Measurements from ENCODE around the gene GRIN2B. TPM values are rescaled to one million over a fixed set of nuclear protein-coding genes. Genes with fewer than 3 reads are reported as not detected.

GRIN2B gene
- total RNA-seq, 1 donor from 2014 or later = under 0.01 TPM

DNA sequence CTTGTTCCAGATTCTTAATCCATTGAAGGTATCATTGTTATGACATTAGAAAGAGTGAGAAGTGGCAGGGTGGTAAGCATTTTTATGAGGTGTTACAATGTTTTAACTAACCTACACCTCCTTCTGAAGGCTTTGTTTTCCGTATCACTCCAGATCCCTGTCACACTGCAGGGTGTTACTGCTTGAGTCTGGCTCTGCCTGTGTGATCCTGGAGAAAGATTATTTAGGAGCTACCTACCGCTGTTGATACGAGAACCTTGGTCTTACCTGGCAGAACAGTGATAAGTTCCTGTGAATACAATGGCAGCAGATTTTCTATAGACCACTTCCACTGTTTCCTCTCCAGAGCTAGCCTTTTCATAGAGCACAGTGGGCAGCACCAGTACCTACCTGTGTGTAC, 36.2 kb downstream of the GRIN2B start:
- Histone ChIP-seq H3K36me3 (ENCODE audit: control insufficient read depth, insufficient read depth, low read length) (no peaks in the 10 kb centered on the region), H3K27me3 (ENCODE audit: control insufficient read depth, insufficient read depth, low read length) (no peaks in the 10 kb centered on the region), H3K4me3 (ENCODE audit: low read depth, low read length) (no peak overlapping the region)
- no peak for DNase-seq (ENCODE audit: low read depth)
- FAIRE-seq = no peak
- TF ChIP-seq, protein P1, sequence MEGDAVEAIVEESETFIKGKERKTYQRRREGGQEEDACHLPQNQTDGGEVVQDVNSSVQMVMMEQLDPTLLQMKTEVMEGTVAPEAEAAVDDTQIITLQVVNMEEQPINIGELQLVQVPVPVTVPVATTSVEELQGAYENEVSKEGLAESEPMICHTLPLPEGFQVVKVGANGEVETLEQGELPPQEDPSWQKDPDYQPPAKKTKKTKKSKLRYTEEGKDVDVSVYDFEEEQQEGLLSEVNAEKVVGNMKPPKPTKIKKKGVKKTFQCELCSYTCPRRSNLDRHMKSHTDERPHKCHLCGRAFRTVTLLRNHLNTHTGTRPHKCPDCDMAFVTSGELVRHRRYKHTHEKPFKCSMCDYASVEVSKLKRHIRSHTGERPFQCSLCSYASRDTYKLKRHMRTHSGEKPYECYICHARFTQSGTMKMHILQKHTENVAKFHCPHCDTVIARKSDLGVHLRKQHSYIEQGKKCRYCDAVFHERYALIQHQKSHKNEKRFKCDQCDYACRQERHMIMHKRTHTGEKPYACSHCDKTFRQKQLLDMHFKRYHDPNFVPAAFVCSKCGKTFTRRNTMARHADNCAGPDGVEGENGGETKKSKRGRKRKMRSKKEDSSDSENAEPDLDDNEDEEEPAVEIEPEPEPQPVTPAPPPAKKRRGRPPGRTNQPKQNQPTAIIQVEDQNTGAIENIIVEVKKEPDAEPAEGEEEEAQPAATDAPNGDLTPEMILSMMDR (IDR thresholded peaks at IDR 0.05; ENCODE audit: insufficient read depth, low read length, severe bottlenecking) = no peak

DNA sequence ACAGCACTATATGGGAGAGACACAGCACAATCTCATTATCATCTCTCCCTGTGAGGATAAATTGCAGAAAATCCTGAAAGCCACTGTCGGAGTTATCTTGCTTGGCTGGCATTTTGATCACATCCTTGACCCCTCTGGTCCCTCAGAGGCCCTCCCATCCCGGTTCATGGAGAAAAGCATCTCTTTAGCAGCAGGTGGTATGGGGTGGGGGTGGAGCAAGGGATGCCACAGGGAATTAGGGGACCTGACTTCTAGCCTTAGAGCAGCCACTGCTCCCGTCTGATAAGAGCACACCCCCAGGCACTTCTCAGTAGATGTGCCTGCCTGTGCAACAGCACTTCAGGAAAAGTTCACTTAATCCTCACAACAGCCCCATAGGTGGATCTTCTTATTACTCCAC, 38.6 kb downstream of the GRIN2B start:
- TF ChIP-seq, protein P1 (IDR thresholded peaks at IDR 0.05; ENCODE audit: insufficient read depth, low read length, severe bottlenecking) = no peak
- FAIRE-seq (no peak), DNase-seq (ENCODE audit: low read depth) (no peak)

DNA sequence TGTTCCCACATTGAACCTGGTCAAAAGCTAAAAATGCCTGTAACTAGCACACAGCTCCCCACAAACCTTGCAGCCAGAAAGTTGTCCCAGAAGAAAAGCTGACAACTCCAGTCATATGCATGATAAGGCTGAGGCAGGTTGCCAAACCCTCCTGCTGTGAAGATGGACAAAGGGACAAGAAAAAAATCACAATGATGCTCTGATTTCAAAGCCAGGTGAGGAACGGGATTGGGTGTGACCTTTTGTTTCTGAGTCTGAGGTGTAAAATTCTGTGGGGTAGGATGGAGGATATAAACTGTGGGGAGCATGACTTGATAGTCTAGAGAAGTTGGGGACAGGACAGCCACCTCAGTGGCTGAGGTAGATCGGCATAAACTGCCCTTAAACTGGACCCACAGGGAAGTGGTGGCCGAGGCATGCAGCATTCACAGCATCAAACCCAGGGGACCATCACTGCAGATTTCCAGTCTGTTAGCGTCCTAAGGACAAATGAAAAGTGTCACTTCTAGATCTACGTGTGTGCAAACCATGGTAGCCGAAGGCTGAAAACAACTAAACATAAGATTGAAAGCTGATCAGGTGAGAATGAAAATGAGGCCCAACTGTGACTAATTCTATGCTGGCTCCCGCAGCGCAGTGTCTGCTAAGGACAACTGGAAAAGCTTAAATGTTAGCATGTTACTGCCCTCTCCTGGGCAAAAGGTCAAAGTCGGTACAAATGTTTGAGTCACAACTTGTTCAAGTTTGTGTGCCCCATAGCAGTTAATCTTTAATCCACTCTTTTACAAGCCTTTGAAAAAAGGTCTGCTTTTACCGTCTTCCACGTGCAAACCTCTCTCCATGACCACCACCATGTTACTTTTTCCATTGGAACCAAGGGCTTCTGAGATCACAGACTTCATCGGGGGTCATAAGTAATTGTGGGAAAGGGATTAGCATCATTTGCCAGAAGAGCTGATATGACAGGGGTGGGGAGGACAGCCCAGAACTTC, 39.8 kb downstream of the GRIN2B start:
- DNase-seq (ENCODE audit: low read depth) (peak; percentile 68), FAIRE-seq (no peak)
- Histone ChIP-seq H3K27me3 (ENCODE audit: control insufficient read depth, insufficient read depth, low read length) (no peaks in the 10 kb centered on the region), H3K4me3 (ENCODE audit: low read depth, low read length) (no peak overlapping the region), H3K36me3 (ENCODE audit: control insufficient read depth, insufficient read depth, low read length) (no peaks in the 10 kb centered on the region)
- TF ChIP-seq, protein P1 (IDR thresholded peaks at IDR 0.05; ENCODE audit: insufficient read depth, low read length, severe bottlenecking) = peak; percentile 44

More for the DNA sequence above, 38.6 kb downstream of the GRIN2B start:
- Histone ChIP-seq H3K27me3 (ENCODE audit: control insufficient read depth, insufficient read depth, low read length) (no peaks in the 10 kb centered on the region), H3K4me3 (ENCODE audit: low read depth, low read length) (no peak overlapping the region), H3K36me3 (ENCODE audit: control insufficient read depth, insufficient read depth, low read length) (no peaks in the 10 kb centered on the region)

DNA sequence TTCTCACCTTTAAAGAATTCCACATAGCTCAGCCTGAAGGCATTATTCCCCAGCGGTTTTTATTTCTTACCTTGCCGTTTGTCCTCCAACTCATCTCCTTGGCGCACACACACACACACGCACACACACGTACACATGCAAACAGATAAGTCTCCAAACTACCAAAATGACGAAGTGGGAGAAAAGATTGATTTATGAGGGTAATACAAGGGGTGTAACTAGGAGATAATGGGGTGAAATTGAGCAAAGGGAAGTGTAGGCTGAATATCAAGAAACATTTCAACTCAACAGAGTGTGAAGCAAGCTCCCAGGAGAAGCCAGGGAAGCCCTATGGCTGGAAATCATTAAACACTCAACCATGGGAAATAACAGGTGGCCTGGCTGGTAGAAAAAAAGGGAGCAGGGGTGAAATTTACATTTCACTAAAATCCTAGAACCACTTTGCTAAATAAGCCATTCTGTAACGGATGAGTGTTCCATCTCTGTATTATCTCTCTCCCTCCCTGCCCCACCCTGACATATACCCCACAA, 41.0 kb downstream of the GRIN2B start:
- DNase-seq (ENCODE audit: low read depth) (no peak), FAIRE-seq (no peak)
- TF ChIP-seq, protein P1 (IDR thresholded peaks at IDR 0.05; ENCODE audit: insufficient read depth, low read length, severe bottlenecking) = no peak
- Histone ChIP-seq H3K27me3 (ENCODE audit: control insufficient read depth, insufficient read depth, low read length) (no peaks in the 10 kb centered on the region), H3K36me3 (ENCODE audit: control insufficient read depth, insufficient read depth, low read length) (no peaks in the 10 kb centered on the region), H3K4me3 (ENCODE audit: low read depth, low read length) (no peak overlapping the region)

DNA sequence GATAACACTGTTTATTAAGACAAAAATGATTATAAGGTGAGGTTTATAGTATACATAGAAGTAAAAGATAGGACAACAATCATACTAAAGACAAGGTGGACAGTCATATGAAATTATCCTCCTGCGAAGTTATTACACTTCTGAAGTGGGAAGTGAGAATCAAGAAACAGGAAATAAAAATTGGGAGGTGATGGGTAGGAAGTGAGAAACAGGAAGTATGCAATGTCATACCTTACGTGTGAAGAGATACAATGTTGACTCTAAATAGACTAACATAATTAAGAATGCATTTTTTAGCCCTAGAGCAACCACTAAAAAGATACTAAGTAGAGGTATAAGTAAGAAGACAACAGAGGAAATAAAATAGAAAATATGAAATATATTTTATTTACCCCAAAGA, 43.7 kb downstream of the GRIN2B start:
- Histone ChIP-seq H3K36me3 (ENCODE audit: control insufficient read depth, insufficient read depth, low read length) (no peaks in the 10 kb centered on the region), H3K4me3 (ENCODE audit: low read depth, low read length) (no peak overlapping the region), H3K27me3 (ENCODE audit: control insufficient read depth, insufficient read depth, low read length) (no peaks in the 10 kb centered on the region)
- FAIRE-seq = no peak
- no peak for DNase-seq (ENCODE audit: low read depth)
- TF ChIP-seq, protein P1 (IDR thresholded peaks at IDR 0.05; ENCODE audit: insufficient read depth, low read length, severe bottlenecking) = no peak
